ENCODE results near the gene STARD10. TPM values are rescaled to one million over a fixed set of nuclear protein-coding genes. Genes with fewer than 3 reads are reported as not detected.

The STARD10 gene
- total and polyA plus RNA-seq, 9 donors: 36.8 to 56.1 (median 45.8) TPM

- peak in 1 of 5 donors; percentile 16 for DNase-seq
- no peaks in the 10 kb centered on the region for H3K9me3 ChIP-seq
- no peaks in the 10 kb centered on the region for H3K27me3 ChIP-seq
- H3K4me1 ChIP-seq (ENCODE audit: insufficient read depth): peaks cover 5% of the 10 kb centered on the region
- 64 to 72% (median 72%) methylated on average over 16 of the region's 16 CpGs for WGBS, 3 donors
- TF ChIP-seq CTCF (IDR thresholded peaks at IDR 0.05) (no peak), EP300 (IDR thresholded peaks at IDR 0.05) (no peak), POLR2A (IDR thresholded peaks at IDR 0.05) (no peak)
- H3K4me3 ChIP-seq: no peak overlapping the region
- no peaks in the 10 kb centered on the region for H3K36me3 ChIP-seq
- H3K27ac ChIP-seq: no peak overlapping the region
- intact Hi-C loops (cut with DNase I): loop anchor here in 1 of 4 donors (10.0 kb wide), 1 partner anchor 193 kb away; no protein-coding TSS in a partner anchor
These were observed 6.4 kb downstream of the STARD10 start for GRCh38 chr11:72787216-72788104.

- Histone ChIP-seq H3K27ac (no peak overlapping the region), H3K36me3 (no peaks in the 10 kb centered on the region), H3K4me1 (ENCODE audit: insufficient read depth) (peaks cover 5% of the 10 kb centered on the region), H3K9me3 (no peaks in the 10 kb centered on the region), H3K27me3 (no peaks in the 10 kb centered on the region), H3K4me3 (no peak overlapping the region)
- WGBS, 3 donors: 86 to 95% (median 90%) methylated on average over 8 of the region's 8 CpGs
- TF ChIP-seq POLR2A (IDR thresholded peaks at IDR 0.05) (no peak), EP300 (IDR thresholded peaks at IDR 0.05) (no peak), CTCF (IDR thresholded peaks at IDR 0.05) (no peak)
- intact Hi-C loops (cut with DNase I): loop anchor here in 1 of 4 donors (10.0 kb wide), 1 partner anchor 192 kb away; no protein-coding TSS in a partner anchor
- no peak for DNase-seq
These were observed 7.3 kb downstream of the STARD10 start for GRCh38 chr11:72786305-72787215.

- 85 to 89% (median 88%) methylated on average over 10 of the region's 10 CpGs for WGBS, 3 donors
- no peaks in the 10 kb centered on the region for H3K36me3 ChIP-seq
- no peaks in the 10 kb centered on the region for H3K9me3 ChIP-seq
- H3K27ac ChIP-seq: no peak overlapping the region
- intact Hi-C loops (cut with DNase I): loop anchor here in 1 of 4 donors (10.0 kb wide), 1 partner anchor 190 kb away; no protein-coding TSS in a partner anchor
- no peak for DNase-seq
- no peaks in the 10 kb centered on the region for H3K27me3 ChIP-seq
- H3K4me3 ChIP-seq: no peak overlapping the region
- TF ChIP-seq POLR2A (IDR thresholded peaks at IDR 0.05) (no peak), CTCF (IDR thresholded peaks at IDR 0.05) (no peak), EP300 (IDR thresholded peaks at IDR 0.05) (no peak)
- peaks cover 6% of the 10 kb centered on the region for H3K4me1 ChIP-seq (ENCODE audit: insufficient read depth)
These were observed 9.2 kb downstream of the STARD10 start for GRCh38 chr11:72784662-72785061.
